HG03103 (cell line): Measurements from ENCODE around the gene MUC5AC.
"Not testable (repeated sequence)": the region's sequence is repeated elsewhere in the genome, so short reads cannot be mapped to it uniquely, and the experiment has no call there.

Experiments
- ATAC-seq: cut with Tn5 transposase; IDR thresholded peaks from one replicate; pipeline ENCODE4 v1.9.1; 2021; ENCODE audit warnings: low read depth; ENCODE audit not compliant: unreplicated experiment

The MUC5AC gene

GRCh38 chr11:1147792-1148191 lies 10.0 kb upstream of the MUC5AC start:
- ATAC-seq = no peak

GRCh38 chr11:1148752-1149180 lies 9.0 kb upstream of the MUC5AC start:
- no peak for ATAC-seq

- no peak for ATAC-seq
Observed at GRCh38 chr11:1149545-1149944, 8.2 kb upstream of the MUC5AC start.

- ATAC-seq = no peak
Observed at GRCh38 chr11:1150116-1150515, 7.6 kb upstream of the MUC5AC start.

GRCh38 chr11:1150769-1151365 lies 6.9 kb upstream of the MUC5AC start:
- ATAC-seq = no peak

- no peak for ATAC-seq
Observed at GRCh38 chr11:1151366-1152315, 6.1 kb upstream of the MUC5AC start.

- ATAC-seq = no peak
Observed at GRCh38 chr11:1152316-1153104, 5.2 kb upstream of the MUC5AC start.

- ATAC-seq = no peak
Observed at GRCh38 chr11:1153105-1153950, 4.4 kb upstream of the MUC5AC start.

GRCh38 chr11:1153951-1154493 lies 3.7 kb upstream of the MUC5AC start:
- ATAC-seq = no peak

GRCh38 chr11:1154656-1155055 lies 3.1 kb upstream of the MUC5AC start:
- ATAC-seq = not testable (repeated sequence)

- ATAC-seq = no peak
Observed at GRCh38 chr11:1155274-1155693, 2.5 kb upstream of the MUC5AC start.

GRCh38 chr11:1156506-1157340 lies 1.0 kb upstream of the MUC5AC start:
- no peak for ATAC-seq

GRCh38 chr11:1157341-1157644 lies 460 bp upstream of the MUC5AC start:
- ATAC-seq = no peak

GRCh38 chr11:1158681-1159487 lies 1.1 kb downstream of the MUC5AC start:
- ATAC-seq = no peak

GRCh38 chr11:1159488-1160220 lies 1.9 kb downstream of the MUC5AC start:
- ATAC-seq = not testable (repeated sequence)

- no peak for ATAC-seq
Observed at GRCh38 chr11:1160231-1161101, 2.7 kb downstream of the MUC5AC start.
